PFSK-1 (cell line): Measurements from ENCODE around the gene RPS6KA2.

Source experiments
- FOXP2 ChIP-seq: optimal IDR thresholded peaks from 2 replicates; pipeline ENCODE3; 2011; ENCODE audit warnings: borderline replicate concordance, control low read depth, inconsistent platforms; ENCODE audit not compliant: insufficient read depth; ENCODE audit errors: extremely low read length, extremely low read depth
- POLR2AphosphoS5 ChIP-seq: IDR thresholded peaks from 2 replicates; pipeline ENCODE4 v1.6.1; 2012; ENCODE audit warnings: low read depth, mild to moderate bottlenecking, control low read depth, low read length, moderate library complexity
- REST ChIP-seq, 2 experiments: IDR thresholded peaks; 2 replicates each; pipeline versions ENCODE4 v1.6.1 to v1.8.0; 2011 to 2012; ENCODE audit warnings: low read depth in 2 of 2, low read length in 2 of 2, control low read depth in 1 of 2, inconsistent platforms in 1 of 2, mild to moderate bottlenecking in 1 of 2, moderate library complexity in 1 of 2; ENCODE audit not compliant: insufficient read depth in 1 of 2
- SIN3A ChIP-seq: IDR thresholded peaks from 2 replicates; pipeline ENCODE4 v1.6.1; 2012; ENCODE audit warnings: mild to moderate bottlenecking, low read length, moderate library complexity, borderline replicate concordance; ENCODE audit not compliant: insufficient read depth
- TAF1 ChIP-seq: IDR thresholded peaks from 2 replicates; pipeline ENCODE4 v1.6.1; 2012; ENCODE audit warnings: low read length, control low read depth, borderline replicate concordance; ENCODE audit not compliant: insufficient read depth

- no peak for TF ChIP-seq POLR2AphosphoS5
- TF ChIP-seq TAF1: no peak
- TF ChIP-seq REST (IDR thresholded peaks at IDR 0.05; ENCODE audit: insufficient read depth in 1 of 2, low read depth in 2 of 2, low read length in 2 of 2): no peak
- TF ChIP-seq SIN3A: no peak
- TF ChIP-seq FOXP2: peak; percentile 25
Measured at GRCh38 chr6:166569206-166569605, 57.8 kb downstream of the RPS6KA2 start.
